Middle frontal gyrus (tissue), 1 donor: ENCODE data around the gene JAKMIP2.

Experiments used
- DNase-seq: peaks from one replicate; pipeline ENCODE4 v3.0.0-alpha.2; 2015; ENCODE audit warnings: low spot score; ENCODE audit errors: extremely low spot score

JAKMIP2 gene

DNA sequence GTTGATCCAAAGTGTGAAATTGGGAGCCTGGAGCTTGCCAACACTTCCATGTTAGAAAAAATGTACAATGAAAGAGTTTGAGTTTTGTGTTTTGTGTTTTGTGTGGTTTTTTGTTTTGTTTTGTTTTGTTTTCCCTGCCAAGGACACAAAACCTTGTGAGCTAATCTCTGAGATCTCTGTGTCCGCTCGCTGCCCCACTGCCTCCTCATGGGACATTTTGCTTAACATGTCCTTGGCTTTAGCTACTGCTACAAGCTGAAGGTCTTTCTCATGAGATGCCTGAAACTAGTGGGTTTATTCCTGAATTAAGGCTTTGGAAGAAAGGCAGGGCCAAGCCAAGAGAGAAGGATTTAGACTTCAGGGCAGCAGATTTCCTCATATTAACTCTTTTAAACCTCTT, 7.3 kb upstream of the JAKMIP2 start:
- DNase-seq, result no peak

DNA sequence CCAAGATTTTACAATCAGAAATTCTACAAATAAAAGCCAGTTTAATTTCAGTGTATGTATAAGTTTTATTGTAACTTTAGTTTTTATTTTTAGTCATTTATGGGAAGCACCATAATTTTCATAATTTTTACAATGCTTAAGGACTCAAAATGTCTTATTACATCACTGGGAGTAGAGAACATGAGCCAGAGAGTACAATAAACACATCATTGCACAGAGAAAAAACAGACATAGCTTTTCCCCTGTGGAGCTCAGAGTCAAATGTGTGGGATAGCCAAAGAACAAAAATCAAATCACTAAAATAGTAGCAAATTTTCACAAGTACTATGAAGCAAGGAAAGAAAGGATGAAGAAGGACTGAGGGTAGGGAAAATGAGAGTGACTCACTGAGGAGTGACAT, 5.5 kb upstream of the JAKMIP2 start:
- DNase-seq, result no peak

DNA sequence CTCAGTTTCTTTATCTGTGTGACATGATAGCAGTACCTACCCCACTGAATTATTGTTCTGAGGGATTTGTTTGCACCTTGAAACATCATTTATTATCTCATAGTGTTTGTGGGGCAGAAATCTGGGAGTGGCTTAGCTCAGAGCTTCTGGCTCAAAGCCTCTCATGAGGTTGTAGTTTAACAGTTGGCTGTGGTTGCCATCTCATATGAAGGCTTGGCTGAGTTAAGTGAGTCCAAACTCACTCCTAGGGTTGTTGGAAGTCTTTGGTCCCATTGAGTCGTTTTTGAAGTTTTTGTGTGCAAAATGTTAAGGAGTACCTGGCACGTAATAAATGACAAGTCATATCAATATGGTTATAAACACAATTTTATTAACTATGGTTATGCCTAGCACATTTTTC, 3.6 kb upstream of the JAKMIP2 start:
- DNase-seq, result no peak

DNA sequence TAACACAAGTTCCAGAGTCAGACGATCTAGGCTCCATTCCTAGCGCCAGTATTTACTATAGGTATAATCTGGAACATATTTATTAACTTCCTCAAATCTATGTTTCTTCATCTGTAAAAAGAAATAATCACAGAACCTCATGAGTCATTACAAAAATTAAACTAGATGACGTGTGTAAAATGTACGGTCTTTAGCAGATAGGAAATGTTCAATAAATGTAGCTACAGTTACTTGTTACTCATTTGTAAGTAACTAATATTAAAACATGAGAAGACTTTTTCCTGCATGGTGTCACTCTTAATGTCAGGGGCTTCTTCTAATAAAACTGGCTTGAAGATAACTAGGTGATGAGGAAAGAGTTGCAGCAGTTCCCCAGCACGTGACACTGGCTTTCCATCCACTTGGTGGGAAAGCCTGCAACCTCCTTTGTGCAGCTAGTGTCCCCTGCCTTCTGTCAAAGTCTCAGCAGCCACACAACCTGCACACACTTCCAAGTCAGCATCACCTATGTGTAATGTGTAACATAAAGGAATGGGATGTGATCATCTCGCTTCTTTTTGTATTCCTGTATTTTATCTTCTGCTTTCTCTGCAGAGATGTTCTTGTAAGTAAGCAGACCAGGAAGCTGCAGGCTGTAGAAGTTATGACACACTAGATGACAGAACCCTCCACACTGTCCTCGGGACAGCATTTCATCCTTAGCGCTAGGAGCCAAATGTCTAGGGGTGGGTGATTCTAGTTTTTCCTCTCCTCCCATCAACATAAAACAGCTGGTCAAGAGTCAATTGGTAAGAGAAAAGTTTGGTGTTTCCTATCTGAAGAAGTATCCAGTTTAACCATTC, 1.8 kb upstream of the JAKMIP2 start:
- DNase-seq, result no peak

DNA sequence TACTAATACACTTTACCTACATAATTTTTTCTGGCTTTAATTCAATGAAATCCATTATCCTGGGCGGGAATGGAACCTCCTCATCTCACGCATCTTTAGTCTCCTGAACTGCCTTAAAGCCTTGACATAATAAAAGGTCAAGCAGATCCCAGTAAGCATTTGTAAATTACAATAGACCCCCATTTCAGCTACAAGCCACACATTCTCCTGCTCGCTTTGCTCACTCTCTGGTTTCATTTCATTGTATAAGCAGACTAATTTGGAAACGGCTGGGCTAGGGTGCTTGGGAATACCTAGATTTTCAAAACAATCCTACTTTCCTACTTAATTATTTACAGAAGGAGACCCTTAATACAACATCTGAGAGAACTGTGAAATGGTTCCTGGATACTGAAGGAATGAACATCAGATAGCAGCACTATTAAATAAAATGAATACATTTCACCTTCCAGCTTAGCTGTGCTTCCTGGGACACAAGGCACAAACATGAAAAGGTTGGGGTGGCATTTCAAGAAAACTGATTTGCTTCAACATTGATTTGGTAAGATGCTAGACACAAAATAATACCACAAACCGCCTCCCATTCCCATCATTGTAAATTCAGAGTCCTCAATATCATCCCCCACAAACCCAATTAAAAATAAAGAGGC, 1.5 kb downstream of the JAKMIP2 start:
- no peak for DNase-seq

DNA sequence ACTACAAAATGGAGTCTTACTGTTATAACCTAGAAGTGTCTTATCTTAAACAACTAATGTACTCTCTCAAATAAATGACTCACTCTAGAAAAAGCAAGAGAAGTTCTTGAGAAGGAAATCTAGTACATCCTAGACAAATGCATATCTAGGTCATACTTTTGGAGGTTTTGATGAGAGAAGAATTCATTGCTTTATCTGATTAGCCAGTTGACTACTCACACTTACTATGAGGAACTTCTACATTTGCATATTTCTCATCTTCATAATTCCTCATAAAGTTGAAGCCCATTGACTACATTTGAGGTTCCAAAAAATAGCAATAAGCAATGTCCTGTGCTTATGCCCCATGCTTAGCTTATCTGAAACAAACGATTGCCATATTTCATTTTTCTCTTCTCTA, 2.8 kb downstream of the JAKMIP2 start:
- no peak for DNase-seq

DNA sequence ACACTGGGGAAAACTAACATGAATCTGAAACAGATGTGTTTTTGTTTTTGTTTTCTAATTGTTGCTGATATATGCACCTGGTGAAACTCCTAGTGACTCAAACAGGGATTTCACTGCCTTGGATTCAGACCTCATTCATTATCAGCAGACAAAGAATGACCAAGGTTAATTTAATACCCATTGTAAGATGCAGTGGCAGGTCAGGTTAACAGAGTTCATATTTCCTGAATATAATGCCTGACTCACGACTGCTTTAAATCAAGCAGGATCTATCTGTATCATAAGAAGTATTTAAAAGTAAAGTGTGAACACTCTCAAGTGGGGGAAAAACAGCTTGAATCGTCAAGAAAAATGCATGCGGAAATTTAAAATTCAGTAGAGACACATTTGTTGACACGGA, 5.5 kb downstream of the JAKMIP2 start:
- no peak for DNase-seq

DNA sequence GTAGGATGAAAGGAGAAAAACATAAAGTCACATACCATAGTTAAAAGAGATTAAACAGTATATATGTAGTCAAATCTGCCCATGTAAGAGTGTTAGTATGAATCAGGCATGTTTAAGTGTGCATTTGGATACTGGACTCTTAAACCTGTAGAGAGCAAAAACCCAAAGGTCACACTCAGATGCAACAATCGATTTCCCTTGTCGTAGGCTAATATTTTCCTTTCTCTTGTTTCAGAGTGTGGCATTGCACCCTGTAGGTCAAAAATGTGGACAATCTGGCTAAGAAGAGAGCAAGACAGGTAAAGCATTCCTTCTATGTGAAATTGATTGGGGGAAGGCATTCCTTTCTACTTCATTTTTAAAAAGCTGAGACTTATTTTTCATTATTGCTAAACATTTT, 8.9 kb downstream of the JAKMIP2 start:
- DNase-seq, result no peak

DNA sequence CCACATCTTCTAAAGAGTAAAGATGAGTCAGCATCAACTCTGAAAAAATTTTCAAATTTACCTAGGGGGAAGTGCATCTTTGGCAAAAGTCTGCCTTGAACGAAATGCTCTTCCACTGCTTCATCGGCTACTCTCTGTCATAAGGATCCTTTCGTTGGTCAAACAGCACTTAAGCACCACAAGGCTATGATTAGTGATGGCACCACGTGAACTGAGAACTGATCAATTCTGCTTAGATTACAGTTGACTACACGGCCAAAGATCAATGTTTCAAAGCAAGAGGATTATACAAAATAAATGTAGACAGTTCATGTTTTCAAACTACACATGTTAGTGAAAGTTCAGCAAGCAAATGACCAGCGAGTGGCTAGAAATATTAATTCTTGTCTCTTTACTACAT, 9.4 kb downstream of the JAKMIP2 start:
- DNase-seq, result no peak

DNA sequence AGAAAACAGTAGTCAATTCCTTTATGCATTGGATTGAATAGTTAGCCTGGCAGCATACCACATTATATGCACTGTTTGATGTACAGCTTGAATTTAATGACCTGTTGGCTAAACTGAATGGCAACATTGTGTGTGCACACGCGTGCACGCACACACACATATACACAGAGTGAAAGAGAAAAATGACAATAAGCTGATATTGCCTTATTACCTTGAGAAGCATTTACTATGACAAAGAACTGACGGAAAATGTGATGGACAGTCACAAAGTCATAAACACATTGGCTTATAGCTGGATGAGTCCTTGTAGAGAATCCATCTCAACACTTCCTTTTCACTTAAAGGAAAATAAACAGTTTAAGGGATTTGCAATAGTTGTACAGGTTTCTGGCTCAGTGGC, 15.5 kb downstream of the JAKMIP2 start:
- no peak for DNase-seq

DNA sequence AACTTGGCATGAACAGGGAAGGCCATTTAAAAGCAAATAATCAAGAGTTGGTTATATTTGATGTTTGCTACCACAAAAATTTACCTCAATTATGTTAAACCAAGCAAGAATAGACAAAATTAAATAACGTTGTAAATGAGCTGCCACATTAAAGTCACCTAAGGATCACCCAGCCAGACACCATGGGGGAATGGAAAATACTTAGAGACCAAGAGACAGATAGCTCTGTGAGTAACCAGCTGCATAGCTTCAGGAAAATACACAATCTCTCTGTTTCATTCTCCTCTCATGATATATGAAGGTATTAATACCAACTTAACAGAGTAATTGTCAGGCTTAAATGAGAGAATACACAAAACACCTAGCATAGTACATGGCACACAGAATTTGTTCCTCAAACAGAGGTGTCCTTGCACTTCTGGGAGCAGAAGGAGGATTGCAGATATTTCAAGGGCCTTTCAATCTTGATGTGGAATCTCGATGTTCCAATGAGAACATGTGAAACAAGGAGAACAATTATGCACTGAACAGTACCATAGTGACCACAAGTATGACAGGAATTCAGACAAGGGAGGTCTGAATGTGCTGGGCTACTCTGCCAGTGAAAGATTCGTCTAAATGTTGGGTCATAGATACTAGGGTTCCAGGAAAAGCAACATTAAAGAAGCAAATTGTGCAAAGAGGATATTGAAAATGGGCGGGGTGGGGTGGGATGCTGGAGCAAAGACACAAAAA, 18.6 kb downstream of the JAKMIP2 start:
- no peak for DNase-seq

DNA sequence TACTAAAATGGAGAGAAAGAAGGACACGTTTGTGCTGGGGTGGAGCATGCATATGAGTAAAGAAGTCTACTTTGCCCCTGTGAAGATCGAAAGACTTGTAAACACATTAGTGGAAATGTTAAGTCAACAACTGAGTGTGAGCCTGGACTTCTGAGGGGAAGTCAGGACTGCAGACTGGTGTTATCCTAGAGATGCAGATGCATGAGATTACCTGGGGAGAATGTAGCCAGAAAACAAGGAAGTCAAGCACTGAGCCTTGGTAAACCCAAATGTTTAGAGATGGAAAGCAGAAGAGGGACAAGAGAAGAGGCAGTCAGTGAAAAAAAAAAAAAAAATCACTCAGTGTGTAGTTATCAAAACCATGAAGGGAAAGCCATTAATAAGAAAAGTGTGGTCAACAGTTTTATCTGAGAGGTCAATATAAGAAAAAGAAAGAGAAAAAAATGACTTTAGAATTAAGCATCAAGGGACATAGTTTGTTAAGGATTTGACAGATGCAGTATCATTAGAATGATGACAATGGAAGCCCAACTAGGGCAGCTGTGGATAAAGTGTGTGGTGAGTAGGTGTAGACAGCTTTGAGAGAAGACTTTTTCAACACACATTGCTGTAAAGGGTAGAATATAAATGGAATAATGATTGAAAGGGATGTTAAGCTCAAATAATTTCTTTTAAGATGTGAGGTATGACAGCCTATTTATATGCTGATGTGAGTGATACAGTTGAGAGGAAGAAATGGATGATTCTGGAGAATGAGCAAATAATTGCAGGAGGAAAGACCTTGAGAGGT, 22.2 kb downstream of the JAKMIP2 start:
- DNase-seq, result no peak

DNA sequence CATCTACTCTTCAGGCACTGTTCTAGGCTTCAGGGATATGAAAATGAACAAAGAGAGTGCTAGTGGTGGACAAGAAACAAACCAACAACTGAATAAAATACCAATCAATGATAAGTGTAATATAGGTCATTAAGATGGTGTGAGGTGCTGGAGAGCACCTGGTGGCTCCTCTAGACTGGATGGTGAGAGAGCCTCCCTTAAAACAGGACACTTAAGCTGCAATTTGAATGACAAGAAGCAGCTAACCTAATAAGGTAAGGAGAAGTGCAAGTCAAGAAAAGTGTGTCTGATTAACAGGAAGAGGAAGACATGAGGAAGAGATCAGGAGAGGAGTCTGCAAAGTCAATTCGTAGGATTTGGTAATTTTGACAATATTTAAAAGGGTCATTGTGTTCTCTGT, 23.1 kb downstream of the JAKMIP2 start:
- no peak for DNase-seq

DNA sequence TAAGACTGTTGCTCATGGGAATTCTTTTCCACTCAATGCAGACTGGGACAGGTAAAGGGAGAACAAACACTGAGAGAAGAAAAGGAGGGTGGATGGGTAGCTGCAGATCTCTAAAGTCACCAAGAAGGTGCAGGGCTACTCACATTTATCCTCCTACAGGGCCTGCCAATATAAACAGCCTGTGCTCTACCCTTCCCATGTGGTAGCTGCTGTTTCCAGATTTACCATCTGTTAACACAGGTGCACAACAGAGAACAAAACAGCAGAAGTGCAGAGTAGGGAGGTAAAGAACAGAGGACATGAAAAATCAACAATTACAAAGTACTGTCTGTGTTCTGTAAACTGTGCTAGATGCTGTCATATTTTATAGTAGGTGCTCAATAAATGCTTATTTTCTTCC, 26.0 kb downstream of the JAKMIP2 start:
- DNase-seq, result no peak

DNA sequence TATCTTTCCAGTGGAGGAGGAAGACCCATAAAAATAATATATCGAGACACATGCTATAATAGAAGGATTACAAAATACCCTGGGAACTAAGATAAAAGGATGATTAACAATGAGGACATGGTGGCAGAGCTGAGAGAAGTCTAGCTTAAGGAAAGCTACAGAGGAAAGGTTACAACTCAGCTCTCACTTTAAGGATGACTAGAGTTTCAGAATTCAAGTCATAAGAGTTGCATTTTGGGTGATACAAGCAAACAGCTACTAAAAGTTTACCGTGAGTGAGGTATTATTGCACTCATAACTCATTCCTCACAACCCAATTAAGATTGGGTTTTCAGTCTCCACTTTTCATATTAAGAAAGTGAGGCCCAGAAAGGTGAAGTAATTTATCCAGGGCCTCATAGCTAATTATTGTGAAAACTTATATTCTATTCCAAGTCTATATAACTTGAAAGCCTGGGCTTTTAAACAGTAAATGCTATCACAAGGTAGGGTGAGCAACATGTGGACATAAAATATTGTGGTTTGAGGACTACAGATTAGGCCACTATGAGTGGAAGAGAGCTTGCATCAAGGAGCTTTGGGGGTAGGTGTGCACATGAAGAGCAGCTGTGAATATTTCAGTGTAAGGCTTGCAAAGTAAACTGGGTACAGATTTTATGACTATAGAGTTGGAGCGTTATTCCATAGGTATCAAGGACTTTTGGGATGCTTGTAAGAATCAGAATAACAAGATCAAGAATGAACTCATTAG, 28.0 kb downstream of the JAKMIP2 start:
- DNase-seq, result no peak

DNA sequence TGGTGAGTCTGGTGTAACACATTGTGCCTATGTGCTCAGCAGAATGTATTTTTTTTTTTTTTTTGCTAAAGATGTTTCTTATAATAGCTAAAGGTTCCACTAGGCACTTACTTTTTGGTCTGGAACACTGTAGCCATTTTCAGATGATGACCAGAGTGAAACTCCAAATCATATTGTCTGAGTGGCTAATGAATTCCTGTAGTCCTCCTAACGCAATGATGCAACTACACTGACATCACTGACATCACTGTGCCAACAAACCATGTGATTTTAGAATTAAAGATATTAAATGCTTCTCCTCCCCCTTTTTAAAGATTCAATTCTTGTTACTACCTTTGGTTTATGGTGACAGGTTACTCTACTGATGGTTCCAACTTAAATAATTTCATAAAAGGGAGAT, 28.8 kb downstream of the JAKMIP2 start:
- DNase-seq, result no peak

DNA sequence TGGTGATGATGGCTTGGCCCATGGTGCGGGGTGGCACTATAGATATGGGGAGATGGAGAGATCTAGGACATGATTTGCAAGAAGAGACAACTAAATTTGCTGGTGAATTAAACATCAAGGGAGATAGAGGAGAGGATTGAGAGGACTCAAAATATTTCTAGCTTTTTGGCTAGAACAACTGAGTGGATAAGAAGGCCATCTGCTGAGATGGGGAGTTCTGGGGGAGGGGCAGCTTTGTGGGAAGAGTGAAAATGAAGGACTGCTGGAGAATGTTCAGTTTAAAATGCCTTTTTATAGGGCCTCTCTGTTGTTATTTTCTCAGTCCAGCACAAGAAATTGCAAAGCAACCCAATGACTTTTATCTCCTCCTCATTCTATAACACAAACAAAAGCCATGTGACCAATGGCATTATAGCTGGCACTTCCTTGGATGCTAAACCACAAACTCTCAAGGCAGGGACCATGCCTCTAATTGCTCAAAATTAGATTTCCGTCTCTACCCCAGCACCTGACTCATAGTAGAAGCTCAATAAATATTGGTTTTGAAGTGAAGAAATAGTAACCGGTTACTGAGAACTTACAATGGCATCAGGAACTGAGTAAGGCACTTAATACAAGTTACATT, 29.8 kb downstream of the JAKMIP2 start:
- DNase-seq, result no peak

DNA sequence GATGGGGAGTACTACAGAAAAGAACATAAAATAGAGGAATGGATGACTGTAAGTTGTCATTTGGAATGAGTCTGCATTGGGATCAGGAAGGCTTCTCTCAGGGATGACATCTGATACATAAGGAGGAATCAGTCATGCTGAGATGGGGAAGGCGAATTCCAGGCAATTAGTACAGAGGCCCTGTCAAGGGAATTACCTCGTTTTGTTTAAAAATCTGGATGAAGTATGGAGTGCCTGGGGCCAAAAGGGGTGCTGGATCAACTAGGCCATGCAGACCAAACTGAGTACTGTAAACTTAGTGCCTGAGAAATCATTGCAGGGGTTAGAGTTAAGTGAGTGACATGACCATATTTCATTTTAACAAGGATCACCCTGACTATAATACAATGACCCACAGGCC, 30.5 kb downstream of the JAKMIP2 start:
- DNase-seq, result no peak

DNA sequence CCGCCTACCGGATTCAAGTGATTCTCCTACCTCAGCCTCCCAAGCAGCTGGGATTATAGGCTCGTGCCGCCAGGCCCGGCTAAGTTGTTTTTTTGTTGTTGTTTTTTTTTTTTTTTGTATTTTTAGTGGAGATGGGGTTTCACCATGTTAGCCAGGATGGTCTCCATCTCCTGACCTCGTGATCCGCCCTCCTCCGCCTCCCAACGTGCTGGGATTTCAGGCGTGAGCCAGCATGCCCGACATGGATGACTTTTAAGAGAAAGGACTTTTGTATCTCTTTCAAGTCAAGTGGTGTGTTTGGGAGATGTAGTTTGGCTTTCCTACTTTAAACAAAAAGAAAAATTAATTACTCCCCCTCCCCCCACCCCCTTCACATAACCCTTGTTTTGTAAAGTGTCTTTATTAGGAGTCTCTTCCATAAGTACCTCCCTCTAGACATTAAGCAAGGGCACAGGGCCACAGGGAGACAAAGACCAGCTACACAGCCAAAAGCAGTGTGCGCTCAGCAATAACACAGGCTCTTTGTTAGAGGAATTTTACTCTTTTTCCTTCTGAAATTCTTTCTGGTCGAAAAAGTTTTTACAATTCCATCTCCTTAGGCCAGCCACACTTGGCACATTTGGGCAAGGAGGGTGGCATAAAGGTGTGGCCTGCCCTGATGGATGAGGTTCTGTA, 31.2 kb downstream of the JAKMIP2 start:
- no peak for DNase-seq

DNA sequence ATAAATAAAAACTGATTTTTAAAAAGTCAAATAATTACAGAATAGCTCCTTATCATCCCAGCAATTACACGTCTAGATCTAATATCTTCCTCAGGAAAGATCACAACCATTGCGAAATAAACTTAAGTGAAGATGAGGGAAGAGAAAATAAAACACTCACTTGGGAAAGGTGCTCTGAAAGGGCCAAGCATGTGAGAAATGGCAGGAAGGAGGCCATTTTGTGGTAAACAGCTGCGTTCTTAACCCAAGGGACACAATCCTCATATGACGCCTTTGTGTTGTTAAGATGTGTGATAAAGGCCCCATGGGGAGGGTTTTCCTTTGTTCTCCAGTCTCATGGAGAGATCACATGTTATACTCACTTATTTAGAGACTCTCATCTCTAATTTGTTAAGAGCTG, 32.5 kb downstream of the JAKMIP2 start:
- DNase-seq, result no peak
